DOHH2 (cell line): Measurements from ENCODE around the gene TNFRSF11A.

Experiments
- CTCF ChIP-seq: fragments of 200-600 bp; sonication (generic); IDR thresholded peaks from one replicate; pipeline ENCODE4 v1.5.1; 2014; ENCODE audit warnings: antibody characterized with exemption, mild to moderate bottlenecking, low read depth, low read length; ENCODE audit not compliant: poor library complexity, severe bottlenecking
- EZH2phosphoT487 ChIP-seq: fragments of 200-600 bp; sonication (generic); IDR thresholded peaks from 2 replicates; pipeline ENCODE4 v1.6.1; 2017; ENCODE audit warnings: borderline replicate concordance, mild to moderate bottlenecking, antibody characterized with exemption, low read length, moderate library complexity, mixed read lengths

- TF ChIP-seq CTCF = no peak
- TF ChIP-seq EZH2phosphoT487 = no peak
Measured at GRCh38 chr18:62280786-62281185, 44.3 kb upstream of the TNFRSF11A start.
